HG02642 (cell line): Measurements from ENCODE around the gene TGM3.

Experiments
- ATAC-seq: cut with Tn5 transposase; IDR thresholded peaks from one replicate; pipeline ENCODE4 v1.9.1; 2021; ENCODE audit warnings: mild to moderate bottlenecking; ENCODE audit not compliant: unreplicated experiment, poor library complexity

Gene TGM3

GRCh38 chr20:2304180-2304579 lies 8.4 kb downstream of the TGM3 start:
- no peak for ATAC-seq

GRCh38 chr20:2305029-2305428 lies 9.2 kb downstream of the TGM3 start:
- no peak for ATAC-seq

GRCh38 chr20:2305479-2305878 lies 9.7 kb downstream of the TGM3 start:
- ATAC-seq = no peak

- ATAC-seq = no peak
Observed at GRCh38 chr20:2305946-2306345, 10.1 kb downstream of the TGM3 start.

- no peak for ATAC-seq
Observed at GRCh38 chr20:2307136-2307535, 11.3 kb downstream of the TGM3 start.

- no peak for ATAC-seq
Observed at GRCh38 chr20:2311329-2311728, 15.5 kb downstream of the TGM3 start.

GRCh38 chr20:2312876-2313275 lies 17.1 kb downstream of the TGM3 start:
- no peak for ATAC-seq

GRCh38 chr20:2313316-2313715 lies 17.5 kb downstream of the TGM3 start:
- no peak for ATAC-seq

- ATAC-seq = no peak
Observed at GRCh38 chr20:2314759-2315439, 19.1 kb downstream of the TGM3 start.

GRCh38 chr20:2315440-2315778 lies 19.6 kb downstream of the TGM3 start:
- no peak for ATAC-seq

- no peak for ATAC-seq
Observed at GRCh38 chr20:2316847-2317495, 21.2 kb downstream of the TGM3 start.

GRCh38 chr20:2320813-2321658 lies 25.2 kb downstream of the TGM3 start:
- no peak for ATAC-seq

- ATAC-seq = no peak
Observed at GRCh38 chr20:2323051-2323450, 27.2 kb downstream of the TGM3 start.

- no peak for ATAC-seq
Observed at GRCh38 chr20:2326046-2326445, 30.2 kb downstream of the TGM3 start.

- no peak for ATAC-seq
Observed at GRCh38 chr20:2327620-2328555, 32.1 kb downstream of the TGM3 start.

- ATAC-seq = no peak
Observed at GRCh38 chr20:2329286-2329685, 33.5 kb downstream of the TGM3 start.

- no peak for ATAC-seq
Observed at GRCh38 chr20:2330090-2330695, 34.4 kb downstream of the TGM3 start.

- no peak for ATAC-seq
Observed at GRCh38 chr20:2331106-2331505, 35.3 kb downstream of the TGM3 start.

GRCh38 chr20:2331901-2332565 lies 36.2 kb downstream of the TGM3 start:
- no peak for ATAC-seq
